ENCODE results near the gene RSPH6A.

RSPH6A gene

DNA sequence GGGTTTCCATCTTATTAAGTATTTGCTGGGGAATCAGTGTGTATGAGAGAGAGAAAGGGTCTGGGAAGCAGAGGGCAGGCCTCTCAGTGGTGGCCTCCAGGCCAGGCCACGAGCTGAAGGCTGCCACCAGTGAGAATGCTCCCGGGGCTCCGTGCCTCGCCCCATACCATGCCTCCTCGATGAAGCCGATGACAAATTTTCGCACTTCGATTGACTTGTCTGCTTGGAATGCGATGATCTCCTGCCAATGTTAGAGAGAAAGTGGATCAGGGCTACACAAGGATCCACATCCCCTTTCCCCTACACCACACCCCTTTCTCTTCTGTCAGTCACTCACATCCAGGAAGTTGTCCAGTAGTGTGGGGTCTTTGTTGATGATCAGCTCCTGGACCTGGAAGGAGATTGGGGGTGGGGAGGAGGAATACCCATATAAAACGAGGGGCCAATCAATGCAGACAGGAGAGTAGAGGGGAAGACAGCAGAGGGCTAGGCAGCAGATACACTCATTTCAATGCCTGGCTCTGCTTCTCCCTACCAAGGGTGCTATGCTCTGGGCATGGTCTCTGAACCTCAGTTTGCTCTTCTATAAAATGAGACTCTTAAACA is 37.1 kb upstream of the RSPH6A start:
- H3K27ac ChIP-seq (ENCODE audit: low read length) = no peak overlapping the region
- no peaks in the 10 kb centered on the region for H3K27me3 ChIP-seq (ENCODE audit: low read depth, low read length)
- H3K36me3 ChIP-seq (ENCODE audit: control insufficient read depth in 1 of 2, insufficient read depth in 2 of 2, low read length in 2 of 2) = peaks cover 48 to 66% of the 10 kb centered on the region in 2 donors
- H3K4me3 ChIP-seq (ENCODE audit: low read depth in 1 of 2, low read length in 2 of 2) = no peak overlapping the region
- no peaks in the 10 kb centered on the region for H3K9me3 ChIP-seq (ENCODE audit: control insufficient read depth in 1 of 2, low read length in 2 of 2)
- no peaks in the 10 kb centered on the region for H3K4me1 ChIP-seq (ENCODE audit: control insufficient read depth in 1 of 2, insufficient read depth in 2 of 2, low read length in 2 of 2)

DNA sequence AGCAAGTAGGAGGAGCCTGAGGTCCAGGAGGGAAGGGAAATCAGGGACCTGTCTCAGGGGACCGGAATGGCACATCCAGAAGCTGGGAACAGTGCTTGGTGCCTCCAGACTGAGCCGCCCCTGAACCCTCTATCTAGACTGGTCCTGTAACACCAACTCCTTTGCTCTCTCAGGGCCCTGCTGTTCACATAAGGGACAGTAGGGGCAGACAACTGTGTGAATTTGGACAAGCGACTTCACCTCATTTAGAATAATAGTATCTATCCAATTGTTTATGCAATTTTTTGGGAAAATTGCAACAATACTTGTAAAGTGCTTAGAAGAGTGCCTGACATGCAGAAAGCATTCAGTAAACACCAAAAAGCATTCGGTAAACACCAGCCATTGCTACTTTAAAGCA is 33.8 kb upstream of the RSPH6A start:
- Histone ChIP-seq H3K27ac (ENCODE audit: low read length) (no peak overlapping the region), H3K36me3 (ENCODE audit: control insufficient read depth in 1 of 2, insufficient read depth in 2 of 2, low read length in 2 of 2) (peaks cover 59 to 85% of the 10 kb centered on the region in 2 donors), H3K4me1 (ENCODE audit: control insufficient read depth in 1 of 2, insufficient read depth in 2 of 2, low read length in 2 of 2) (no peaks in the 10 kb centered on the region), H3K9me3 (ENCODE audit: control insufficient read depth in 1 of 2, low read length in 2 of 2) (no peaks in the 10 kb centered on the region), H3K4me3 (ENCODE audit: low read depth in 1 of 2, low read length in 2 of 2) (no peak overlapping the region), H3K27me3 (ENCODE audit: low read depth, low read length) (no peaks in the 10 kb centered on the region)

DNA sequence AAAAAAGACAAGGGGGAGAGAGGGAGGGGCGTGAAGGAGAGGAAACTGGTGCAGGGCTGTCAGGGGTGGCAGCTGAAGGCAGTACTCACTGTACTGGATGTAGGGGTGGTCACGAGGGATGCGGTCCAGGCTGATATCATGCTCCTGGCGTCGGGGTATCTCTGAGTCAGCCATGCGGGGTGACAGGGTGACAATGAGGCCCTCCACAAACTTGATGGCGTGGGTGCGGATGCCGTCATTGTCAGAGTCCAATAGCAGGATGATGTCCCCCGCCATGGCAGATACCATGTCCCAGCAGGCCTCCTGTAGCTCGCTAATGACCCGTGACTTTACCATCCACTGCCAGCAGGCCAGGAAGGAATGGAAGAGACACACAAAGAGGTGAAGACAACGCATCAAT is 32.6 kb upstream of the RSPH6A start:
- H3K36me3 ChIP-seq (ENCODE audit: control insufficient read depth in 1 of 2, insufficient read depth in 2 of 2, low read length in 2 of 2) = peaks cover 62 to 86% of the 10 kb centered on the region in 2 donors

DNA sequence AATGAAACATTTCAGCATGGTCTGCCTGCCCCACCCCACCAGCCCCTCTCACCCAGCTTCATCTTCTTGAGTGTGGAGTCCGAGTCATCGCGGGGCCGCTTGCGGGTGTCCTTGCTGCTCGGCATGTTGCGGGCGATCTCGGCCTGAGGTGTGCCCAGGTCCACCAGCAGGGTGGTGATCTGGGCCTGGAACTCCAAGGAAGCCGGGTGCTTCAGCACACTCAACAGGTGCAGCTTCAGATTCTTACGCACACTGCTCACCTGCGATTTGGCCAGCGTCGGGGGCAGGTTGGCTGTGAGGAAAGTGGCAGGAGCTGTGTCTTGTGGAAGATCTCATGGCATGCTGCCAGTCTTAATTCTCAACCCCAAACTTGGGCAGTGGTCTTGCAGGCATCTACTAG is 27.1 kb upstream of the RSPH6A start:
- H3K27me3 ChIP-seq (ENCODE audit: low read depth, low read length) = no peaks in the 10 kb centered on the region
- H3K9me3 ChIP-seq (ENCODE audit: control insufficient read depth in 1 of 2, low read length in 2 of 2) = no peaks in the 10 kb centered on the region
- no peak overlapping the region for H3K4me3 ChIP-seq (ENCODE audit: low read depth in 1 of 2, low read length in 2 of 2)
- no peak overlapping the region for H3K27ac ChIP-seq (ENCODE audit: low read length)
- H3K36me3 ChIP-seq (ENCODE audit: control insufficient read depth in 1 of 2, insufficient read depth in 2 of 2, low read length in 2 of 2) = peaks cover 46 to 84% of the 10 kb centered on the region in 2 donors
- no peaks in the 10 kb centered on the region for H3K4me1 ChIP-seq (ENCODE audit: control insufficient read depth in 1 of 2, insufficient read depth in 2 of 2, low read length in 2 of 2)

More for the DNA sequence above, 32.6 kb upstream of the RSPH6A start:
- no peak overlapping the region for H3K4me3 ChIP-seq (ENCODE audit: low read depth in 1 of 2, low read length in 2 of 2)
- H3K9me3 ChIP-seq (ENCODE audit: control insufficient read depth in 1 of 2, low read length in 2 of 2) = no peaks in the 10 kb centered on the region
- no peaks in the 10 kb centered on the region for H3K4me1 ChIP-seq (ENCODE audit: control insufficient read depth in 1 of 2, insufficient read depth in 2 of 2, low read length in 2 of 2)
- H3K27me3 ChIP-seq (ENCODE audit: low read depth, low read length) = no peaks in the 10 kb centered on the region
- no peak overlapping the region for H3K27ac ChIP-seq (ENCODE audit: low read length)

DNA sequence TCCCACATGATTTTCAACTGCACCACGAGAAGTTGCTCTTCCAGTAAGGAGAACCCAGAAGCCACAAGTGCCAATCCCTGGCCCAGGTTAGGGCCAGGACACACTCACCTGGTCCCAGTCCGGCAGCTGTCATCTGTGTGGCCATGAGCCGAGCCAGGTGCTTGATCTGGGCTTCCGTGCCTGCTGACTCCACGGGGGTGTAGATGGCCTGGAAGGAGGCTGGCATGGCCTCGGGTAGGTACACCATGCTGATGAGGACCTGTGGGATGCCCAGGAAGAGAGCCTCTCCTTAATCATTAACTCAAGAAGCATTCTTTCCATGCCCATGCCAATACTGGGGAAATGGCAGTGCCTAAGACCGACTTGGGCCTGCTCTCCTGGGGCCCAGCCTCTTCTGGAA is 19.9 kb upstream of the RSPH6A start:
- Histone ChIP-seq H3K9me3 (ENCODE audit: control insufficient read depth in 1 of 2, low read length in 2 of 2) (no peaks in the 10 kb centered on the region), H3K27ac (ENCODE audit: low read length) (no peak overlapping the region), H3K27me3 (ENCODE audit: low read depth, low read length) (no peaks in the 10 kb centered on the region), H3K36me3 (ENCODE audit: control insufficient read depth in 1 of 2, insufficient read depth in 2 of 2, low read length in 2 of 2) (peaks cover 45 to 93% of the 10 kb centered on the region in 2 donors), H3K4me3 (ENCODE audit: low read depth in 1 of 2, low read length in 2 of 2) (no peak overlapping the region), H3K4me1 (ENCODE audit: control insufficient read depth in 1 of 2, insufficient read depth in 2 of 2, low read length in 2 of 2) (no peaks in the 10 kb centered on the region)

DNA sequence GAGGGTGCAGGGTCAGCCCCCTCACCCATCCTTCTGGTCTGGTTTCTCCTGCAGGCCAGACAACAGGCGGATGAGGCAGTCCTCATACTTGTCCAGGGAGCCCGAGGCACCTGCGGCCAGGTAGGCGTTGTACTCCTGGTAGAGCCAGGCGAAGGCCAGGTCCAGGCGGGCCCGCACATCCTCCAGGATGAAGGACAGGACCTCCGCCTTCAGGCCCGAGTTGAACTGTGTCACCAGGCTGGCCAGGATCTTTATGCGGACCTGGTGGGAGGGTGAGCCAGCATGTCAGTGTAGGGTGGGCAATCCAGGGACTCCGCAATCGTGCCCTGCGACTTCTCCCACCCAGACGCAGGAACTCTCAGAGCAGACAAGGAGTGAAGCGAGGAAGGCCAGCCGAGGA is 13.8 kb upstream of the RSPH6A start:
- no peak overlapping the region for H3K4me3 ChIP-seq (ENCODE audit: low read depth in 1 of 2, low read length in 2 of 2)
- H3K36me3 ChIP-seq (ENCODE audit: control insufficient read depth in 1 of 2, insufficient read depth in 2 of 2, low read length in 2 of 2) = peaks cover 69 to 97% of the 10 kb centered on the region in 2 donors
- H3K9me3 ChIP-seq (ENCODE audit: control insufficient read depth in 1 of 2, low read length in 2 of 2) = no peaks in the 10 kb centered on the region
- no peak overlapping the region for H3K27ac ChIP-seq (ENCODE audit: low read length)
- peaks cover 0 to 5% of the 10 kb centered on the region in 2 donors for H3K4me1 ChIP-seq (ENCODE audit: control insufficient read depth in 1 of 2, insufficient read depth in 2 of 2, low read length in 2 of 2)
- no peaks in the 10 kb centered on the region for H3K27me3 ChIP-seq (ENCODE audit: low read depth, low read length)

DNA sequence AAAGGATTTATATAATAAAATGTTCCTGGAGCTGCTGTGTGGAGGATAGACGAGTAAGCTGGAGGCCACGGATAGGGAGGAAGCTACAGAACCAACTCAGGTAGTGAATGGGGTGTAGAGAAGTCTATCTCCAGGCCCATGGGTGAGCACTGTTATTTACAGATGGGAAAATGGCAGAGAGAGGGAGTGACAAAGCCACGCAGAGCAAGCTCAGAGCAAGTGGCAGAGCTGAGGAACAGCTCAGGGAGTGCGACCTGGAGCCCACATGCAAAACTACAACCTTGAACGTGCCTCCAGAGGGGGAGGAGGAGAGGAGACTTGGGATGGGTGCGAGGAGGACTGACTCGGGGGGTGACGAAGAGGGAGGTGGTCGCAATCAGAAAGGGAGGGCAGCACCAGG is 13.4 kb upstream of the RSPH6A start:
- peaks cover 70 to 96% of the 10 kb centered on the region in 2 donors for H3K36me3 ChIP-seq (ENCODE audit: control insufficient read depth in 1 of 2, insufficient read depth in 2 of 2, low read length in 2 of 2)
- H3K27me3 ChIP-seq (ENCODE audit: low read depth, low read length) = no peaks in the 10 kb centered on the region
- H3K9me3 ChIP-seq (ENCODE audit: control insufficient read depth in 1 of 2, low read length in 2 of 2) = no peaks in the 10 kb centered on the region
- H3K4me3 ChIP-seq (ENCODE audit: low read depth in 1 of 2, low read length in 2 of 2) = no peak overlapping the region
- H3K4me1 ChIP-seq (ENCODE audit: control insufficient read depth in 1 of 2, insufficient read depth in 2 of 2, low read length in 2 of 2) = peaks cover 0 to 5% of the 10 kb centered on the region in 2 donors
- H3K27ac ChIP-seq (ENCODE audit: low read length) = no peak overlapping the region

DNA sequence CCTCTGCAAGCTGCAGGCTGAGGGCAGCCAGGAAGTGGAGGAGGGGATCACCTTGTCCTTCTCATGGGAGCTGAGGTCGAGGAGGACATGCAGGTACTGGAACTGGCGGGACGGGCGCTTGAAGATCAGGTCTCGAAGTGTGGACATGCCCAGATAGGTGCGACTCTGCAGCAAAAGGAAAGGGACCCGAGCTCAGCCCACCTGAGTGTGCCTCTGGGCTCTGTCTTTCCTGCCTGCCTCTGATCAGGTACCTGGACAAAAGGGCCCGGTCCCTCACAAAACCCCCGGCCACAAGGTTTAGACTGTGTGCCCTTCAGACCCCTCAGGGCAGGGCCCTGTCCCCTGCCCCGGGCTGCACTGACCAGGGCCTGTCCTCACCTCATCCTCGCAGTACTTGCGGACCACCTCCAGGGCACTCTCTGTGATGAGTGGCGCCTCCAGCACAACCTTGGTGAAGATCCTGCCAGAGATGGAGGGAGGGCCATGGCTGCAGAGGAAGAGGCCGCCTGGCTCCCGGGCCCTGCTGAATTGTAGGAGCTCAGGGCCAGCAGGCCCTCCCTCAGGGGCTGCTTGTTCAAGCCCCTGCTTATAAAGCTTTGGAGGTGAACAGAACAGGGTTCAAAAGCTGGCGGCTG is 12.5 kb upstream of the RSPH6A start:
- Histone ChIP-seq H3K9me3 (ENCODE audit: control insufficient read depth in 1 of 2, low read length in 2 of 2) (no peaks in the 10 kb centered on the region), H3K27me3 (ENCODE audit: low read depth, low read length) (no peaks in the 10 kb centered on the region), H3K27ac (ENCODE audit: low read length) (no peak overlapping the region), H3K4me3 (ENCODE audit: low read depth in 1 of 2, low read length in 2 of 2) (no peak overlapping the region), H3K4me1 (ENCODE audit: control insufficient read depth in 1 of 2, insufficient read depth in 2 of 2, low read length in 2 of 2) (peaks cover 0 to 5% of the 10 kb centered on the region in 2 donors), H3K36me3 (ENCODE audit: control insufficient read depth in 1 of 2, insufficient read depth in 2 of 2, low read length in 2 of 2) (peaks cover 78 to 96% of the 10 kb centered on the region in 2 donors)

DNA sequence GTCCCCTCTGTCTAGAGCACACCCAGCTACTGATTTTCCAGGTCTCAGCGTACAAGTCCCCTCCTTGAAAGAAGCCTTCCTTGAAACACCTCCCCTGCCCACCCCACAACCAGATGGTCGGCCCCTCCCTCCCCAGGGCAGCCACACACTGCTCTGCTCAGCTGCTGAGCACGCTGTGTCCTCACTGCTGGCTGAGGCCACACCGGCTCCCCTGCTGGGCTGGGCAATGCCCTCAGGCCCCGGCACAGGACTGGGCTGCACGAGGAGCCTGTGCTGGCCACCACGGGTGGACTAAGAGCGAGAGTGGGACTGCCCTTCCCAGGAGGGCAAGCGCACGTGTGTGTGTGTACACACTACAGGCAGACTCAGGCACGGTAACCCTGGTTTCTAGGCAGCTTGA is 11.8 kb upstream of the RSPH6A start:
- Histone ChIP-seq H3K9me3 (ENCODE audit: control insufficient read depth in 1 of 2, low read length in 2 of 2) (no peaks in the 10 kb centered on the region), H3K27ac (ENCODE audit: low read length) (no peak overlapping the region), H3K4me3 (ENCODE audit: low read depth in 1 of 2, low read length in 2 of 2) (no peak overlapping the region), H3K27me3 (ENCODE audit: low read depth, low read length) (no peaks in the 10 kb centered on the region), H3K4me1 (ENCODE audit: control insufficient read depth in 1 of 2, insufficient read depth in 2 of 2, low read length in 2 of 2) (peaks cover 0 to 5% of the 10 kb centered on the region in 2 donors), H3K36me3 (ENCODE audit: control insufficient read depth in 1 of 2, insufficient read depth in 2 of 2, low read length in 2 of 2) (peaks cover 75 to 94% of the 10 kb centered on the region in 2 donors)

DNA sequence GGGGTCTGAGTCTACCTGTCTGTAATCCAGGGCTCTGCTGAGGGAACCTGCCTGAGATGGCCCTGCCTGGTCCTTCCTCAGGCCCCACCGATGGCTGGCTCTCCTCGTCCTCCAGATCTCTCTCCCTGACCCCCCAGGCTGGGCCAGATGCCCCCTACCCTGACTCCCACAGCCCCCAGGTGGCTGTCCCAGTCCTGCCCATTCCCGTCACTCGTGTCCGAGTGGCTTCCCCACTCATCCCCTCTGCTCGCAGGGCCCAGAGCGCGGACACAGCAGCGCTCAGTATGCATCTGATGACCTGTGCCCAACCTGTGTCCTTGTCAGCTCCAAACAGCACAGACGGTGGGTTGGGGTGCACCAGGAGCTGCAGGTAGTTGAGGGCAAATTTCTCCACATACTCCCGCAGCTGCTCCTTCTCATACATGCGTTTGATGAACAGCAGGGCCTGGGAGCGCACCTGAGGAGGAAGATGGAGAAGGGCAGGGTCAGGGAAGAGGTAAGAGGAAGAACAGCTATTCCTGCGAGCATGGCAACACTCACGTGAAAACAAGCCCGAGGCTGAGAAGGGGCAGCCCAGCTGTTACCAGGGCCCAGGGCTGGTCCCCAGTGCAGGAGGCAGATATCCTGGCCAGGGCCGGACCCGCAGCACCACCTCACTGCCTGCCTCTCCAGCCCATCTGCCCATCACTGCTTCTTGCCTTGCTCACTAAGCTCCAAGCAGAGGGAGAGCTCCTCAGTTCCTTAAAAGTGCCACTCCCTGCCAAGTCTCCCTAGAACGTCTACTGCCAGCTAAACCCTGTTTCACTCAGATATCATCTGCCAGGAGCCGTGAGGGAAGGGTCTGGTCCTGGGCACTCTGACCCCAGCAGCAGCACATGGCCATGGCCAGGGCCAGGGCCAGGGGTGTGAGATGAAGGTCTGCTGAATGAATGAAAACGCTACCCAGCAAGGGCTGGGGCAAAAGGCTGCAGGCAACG is 11.1 kb upstream of the RSPH6A start:
- Histone ChIP-seq H3K4me3 (ENCODE audit: low read depth in 1 of 2, low read length in 2 of 2) (no peak overlapping the region), H3K27ac (ENCODE audit: low read length) (no peak overlapping the region), H3K36me3 (ENCODE audit: control insufficient read depth in 1 of 2, insufficient read depth in 2 of 2, low read length in 2 of 2) (peaks cover 69 to 93% of the 10 kb centered on the region in 2 donors), H3K27me3 (ENCODE audit: low read depth, low read length) (no peaks in the 10 kb centered on the region), H3K4me1 (ENCODE audit: control insufficient read depth in 1 of 2, insufficient read depth in 2 of 2, low read length in 2 of 2) (peaks cover 0 to 5% of the 10 kb centered on the region in 2 donors), H3K9me3 (ENCODE audit: control insufficient read depth in 1 of 2, low read length in 2 of 2) (no peaks in the 10 kb centered on the region)

DNA sequence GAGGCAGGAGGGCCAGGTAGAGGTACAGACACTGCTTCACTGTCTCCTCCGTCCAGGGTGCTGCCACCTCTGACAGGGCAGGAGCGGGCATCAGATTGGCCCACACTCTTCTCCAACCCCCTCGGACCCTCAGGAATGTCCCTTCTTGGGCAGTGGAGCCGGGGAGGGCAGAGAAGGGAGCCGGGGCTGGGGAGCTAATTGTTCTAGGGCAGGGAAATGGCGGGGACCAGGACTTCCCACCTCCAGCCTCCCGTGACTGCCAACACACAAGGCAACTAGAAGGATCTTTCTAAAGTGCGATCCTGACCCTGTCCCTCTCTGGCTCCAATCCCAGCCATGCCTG is 10.1 kb upstream of the RSPH6A start:
- Histone ChIP-seq H3K36me3 (ENCODE audit: control insufficient read depth in 1 of 2, insufficient read depth in 2 of 2, low read length in 2 of 2) (peaks cover 68 to 95% of the 10 kb centered on the region in 2 donors), H3K27ac (ENCODE audit: low read length) (no peak overlapping the region), H3K27me3 (ENCODE audit: low read depth, low read length) (no peaks in the 10 kb centered on the region), H3K4me1 (ENCODE audit: control insufficient read depth in 1 of 2, insufficient read depth in 2 of 2, low read length in 2 of 2) (peaks cover 0 to 5% of the 10 kb centered on the region in 2 donors), H3K9me3 (ENCODE audit: control insufficient read depth in 1 of 2, low read length in 2 of 2) (no peaks in the 10 kb centered on the region), H3K4me3 (ENCODE audit: low read depth in 1 of 2, low read length in 2 of 2) (no peak overlapping the region)

Measured in muscle layer of duodenum (tissue), 2 donors.